Measurements from ENCODE around the gene SDSL. TPM values are rescaled to one million over a fixed set of nuclear protein-coding genes. Genes with fewer than 3 reads are reported as not detected.

SDSL gene
- total and polyA plus RNA-seq, 9 donors, result 0.53 to 3.3 (median 1.3) TPM

DNA sequence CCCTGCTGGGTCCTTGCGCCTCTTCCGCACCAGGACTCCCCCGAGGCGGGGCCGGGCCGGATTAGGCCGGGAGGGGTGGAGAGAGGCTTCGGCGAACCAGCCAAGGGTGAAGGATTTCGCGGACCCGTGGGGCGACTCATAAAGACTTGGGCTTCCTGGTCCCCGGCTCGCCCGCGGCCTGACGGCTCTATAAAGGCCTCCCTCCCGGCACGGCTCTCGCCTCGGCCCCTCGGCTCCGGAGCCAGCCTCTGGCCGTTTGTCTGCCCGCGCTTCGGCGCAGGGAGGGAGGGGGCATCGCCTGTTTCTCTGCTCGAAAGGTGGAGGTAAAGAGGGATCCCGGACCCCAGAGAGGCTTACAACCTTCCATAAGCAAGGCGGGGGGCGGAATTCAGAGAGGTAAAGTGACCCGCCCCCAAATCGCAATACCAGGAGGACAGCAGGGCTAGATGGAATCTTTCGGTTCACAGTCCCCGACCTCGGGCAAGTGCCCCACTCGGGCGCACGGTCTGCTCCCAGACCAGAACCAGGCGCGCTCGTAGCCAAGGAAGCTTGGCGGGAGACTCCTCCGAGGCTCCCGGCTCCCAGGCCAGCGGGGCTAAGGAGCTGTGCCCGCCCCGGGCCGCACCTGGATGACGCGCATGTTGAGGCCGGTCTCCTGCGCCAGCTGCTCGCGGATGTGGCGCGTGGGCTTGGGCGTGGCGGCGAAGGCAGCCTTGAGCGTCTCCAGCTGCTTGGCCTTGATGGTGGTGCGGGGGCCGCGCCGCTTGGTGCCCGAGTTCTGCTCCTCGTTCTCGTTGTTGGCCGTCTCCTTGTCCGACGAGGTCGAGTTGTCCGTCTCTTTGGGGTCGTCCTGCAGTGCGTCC lies 45.6 kb downstream of the SDSL start:
- under 1% methylated on average over 70 of the region's 78 CpGs for WGBS (ENCODE audit: insufficient coverage)
- Histone ChIP-seq H3K27ac (ENCODE audit: low read length) (no peak overlapping the region), H3K4me3 (ENCODE audit: low read length) (no peak overlapping the region), H3K4me1 (ENCODE audit: control insufficient read depth, insufficient read depth, low read length) (peaks cover 15% of the 10 kb centered on the region), H3K36me3 (ENCODE audit: control insufficient read depth, insufficient read depth, low read length) (no peaks in the 10 kb centered on the region), H3K9me3 (replicated peaks; ENCODE audit: control insufficient read depth, low read depth, low read length) (no peaks in the 10 kb centered on the region), H3K27me3 (ENCODE audit: control insufficient read depth, insufficient read depth, low read length) (peaks cover 100% of the 10 kb centered on the region)
- DNase-seq, result no peak

- Histone ChIP-seq H3K27ac (ENCODE audit: low read length) (no peak overlapping the region), H3K4me3 (ENCODE audit: low read length) (no peak overlapping the region), H3K9me3 (replicated peaks; ENCODE audit: control insufficient read depth, low read depth, low read length) (no peaks in the 10 kb centered on the region), H3K27me3 (ENCODE audit: control insufficient read depth, insufficient read depth, low read length) (peaks cover 100% of the 10 kb centered on the region), H3K36me3 (ENCODE audit: control insufficient read depth, insufficient read depth, low read length) (no peaks in the 10 kb centered on the region), H3K4me1 (ENCODE audit: control insufficient read depth, insufficient read depth, low read length) (peaks cover 15% of the 10 kb centered on the region)
- WGBS (ENCODE audit: insufficient coverage), result under 1% methylated on average over 28 of the region's 38 CpGs
- no peak for DNase-seq
These were observed 46.4 kb downstream of the SDSL start for GRCh38 chr12:113468365-113469223.

DNA sequence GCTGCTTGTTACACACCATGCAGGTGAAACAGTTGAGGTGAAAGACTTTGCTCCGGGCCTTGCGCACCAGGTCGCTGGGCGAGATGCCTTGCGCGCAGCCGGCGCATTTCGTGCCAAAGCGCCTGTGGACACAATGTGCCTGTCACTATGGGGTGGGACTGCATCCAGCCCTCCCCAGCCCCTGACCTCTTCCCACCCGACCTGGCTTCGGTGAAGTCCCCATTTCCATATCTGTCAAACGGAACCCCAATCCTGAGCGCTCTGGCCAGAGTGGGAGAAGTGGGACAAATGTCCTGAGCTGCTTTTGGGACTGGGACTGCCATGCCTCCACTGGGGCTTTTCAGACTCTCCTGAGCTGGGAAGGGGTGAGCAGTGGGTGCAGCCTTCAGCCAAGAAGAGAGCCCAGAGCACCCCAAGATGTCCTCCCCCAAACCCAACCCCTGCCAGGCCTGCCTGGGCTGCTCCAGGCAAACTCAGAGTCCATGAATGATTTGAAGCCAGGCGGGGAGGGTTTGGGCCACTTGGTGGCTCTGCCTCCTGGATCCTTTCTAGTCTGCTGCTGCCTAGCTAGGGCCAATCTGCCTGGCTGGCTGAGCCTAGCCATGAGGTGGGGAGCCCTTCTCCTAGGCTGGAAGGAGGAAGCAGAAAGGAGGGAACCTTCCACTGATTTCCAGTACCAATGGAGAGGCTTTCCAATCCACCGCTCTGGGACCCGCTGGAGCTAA lies 47.2 kb downstream of the SDSL start:
- peaks cover 11% of the 10 kb centered on the region for H3K4me1 ChIP-seq (ENCODE audit: control insufficient read depth, insufficient read depth, low read length)
- no peak overlapping the region for H3K4me3 ChIP-seq (ENCODE audit: low read length)
- peaks cover 100% of the 10 kb centered on the region for H3K27me3 ChIP-seq (ENCODE audit: control insufficient read depth, insufficient read depth, low read length)
- H3K9me3 ChIP-seq (replicated peaks; ENCODE audit: control insufficient read depth, low read depth, low read length), result no peaks in the 10 kb centered on the region
- WGBS (ENCODE audit: insufficient coverage), result 7% methylated on average over 13 of the region's 17 CpGs
- no peak overlapping the region for H3K27ac ChIP-seq (ENCODE audit: low read length)
- no peaks in the 10 kb centered on the region for H3K36me3 ChIP-seq (ENCODE audit: control insufficient read depth, insufficient read depth, low read length)
- no peak for DNase-seq

- no peaks in the 10 kb centered on the region for H3K9me3 ChIP-seq (replicated peaks; ENCODE audit: control insufficient read depth, low read depth, low read length)
- H3K4me1 ChIP-seq (ENCODE audit: control insufficient read depth, insufficient read depth, low read length), result peaks cover 6% of the 10 kb centered on the region
- WGBS (ENCODE audit: insufficient coverage), result 11% methylated on average over 9 of the region's 19 CpGs
- no peak overlapping the region for H3K27ac ChIP-seq (ENCODE audit: low read length)
- DNase-seq, result no peak
- no peaks in the 10 kb centered on the region for H3K36me3 ChIP-seq (ENCODE audit: control insufficient read depth, insufficient read depth, low read length)
- peaks cover 100% of the 10 kb centered on the region for H3K27me3 ChIP-seq (ENCODE audit: control insufficient read depth, insufficient read depth, low read length)
- no peak overlapping the region for H3K4me3 ChIP-seq (ENCODE audit: low read length)
These were observed 48.0 kb downstream of the SDSL start for GRCh38 chr12:113469949-113470743.

DNA sequence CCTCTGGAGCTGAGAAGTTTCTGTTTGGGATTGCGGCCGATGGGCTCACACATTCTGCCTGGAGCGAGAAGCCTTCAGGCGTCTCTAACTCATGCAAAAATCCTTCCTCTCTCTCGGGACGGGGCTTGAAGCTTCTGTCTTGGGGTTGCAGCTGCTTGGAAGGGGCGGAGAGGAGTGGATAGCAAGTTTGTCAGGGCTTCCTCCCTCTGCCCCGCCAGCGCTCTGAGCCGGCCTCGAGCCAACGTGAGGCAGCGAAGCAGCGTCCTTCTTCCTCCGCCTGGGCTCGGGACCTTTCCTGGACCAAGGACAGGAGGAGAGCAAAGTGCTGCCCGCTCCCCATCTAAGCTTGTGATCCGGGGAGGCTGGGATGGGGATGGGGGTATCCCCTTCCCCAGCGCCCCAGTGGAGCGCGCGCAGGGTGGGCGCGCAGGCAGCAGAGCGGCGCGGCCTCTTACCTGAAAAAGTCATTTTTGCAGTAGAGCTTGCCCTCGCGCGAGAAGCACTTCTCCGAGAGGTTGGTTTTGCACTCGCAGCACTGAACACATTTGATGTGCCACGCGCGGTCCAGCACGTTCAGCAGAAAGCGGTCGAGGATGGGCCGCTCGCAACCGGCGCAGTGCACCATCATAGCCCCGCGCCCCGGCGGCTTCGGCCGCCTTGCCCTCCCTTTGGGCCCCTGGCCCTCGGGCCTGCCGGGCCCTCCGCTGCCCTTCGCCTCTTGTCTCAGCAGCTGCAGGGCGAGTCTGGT lies 48.9 kb downstream of the SDSL start:
- peaks cover 100% of the 10 kb centered on the region for H3K27me3 ChIP-seq (ENCODE audit: control insufficient read depth, insufficient read depth, low read length)
- WGBS (ENCODE audit: insufficient coverage), result 0% methylated on average over 42 of the region's 53 CpGs
- no peak overlapping the region for H3K4me3 ChIP-seq (ENCODE audit: low read length)
- DNase-seq, result no peak
- peaks cover 6% of the 10 kb centered on the region for H3K4me1 ChIP-seq (ENCODE audit: control insufficient read depth, insufficient read depth, low read length)
- no peaks in the 10 kb centered on the region for H3K9me3 ChIP-seq (replicated peaks; ENCODE audit: control insufficient read depth, low read depth, low read length)
- H3K27ac ChIP-seq (ENCODE audit: low read length), result no peak overlapping the region
- no peaks in the 10 kb centered on the region for H3K36me3 ChIP-seq (ENCODE audit: control insufficient read depth, insufficient read depth, low read length)

DNA sequence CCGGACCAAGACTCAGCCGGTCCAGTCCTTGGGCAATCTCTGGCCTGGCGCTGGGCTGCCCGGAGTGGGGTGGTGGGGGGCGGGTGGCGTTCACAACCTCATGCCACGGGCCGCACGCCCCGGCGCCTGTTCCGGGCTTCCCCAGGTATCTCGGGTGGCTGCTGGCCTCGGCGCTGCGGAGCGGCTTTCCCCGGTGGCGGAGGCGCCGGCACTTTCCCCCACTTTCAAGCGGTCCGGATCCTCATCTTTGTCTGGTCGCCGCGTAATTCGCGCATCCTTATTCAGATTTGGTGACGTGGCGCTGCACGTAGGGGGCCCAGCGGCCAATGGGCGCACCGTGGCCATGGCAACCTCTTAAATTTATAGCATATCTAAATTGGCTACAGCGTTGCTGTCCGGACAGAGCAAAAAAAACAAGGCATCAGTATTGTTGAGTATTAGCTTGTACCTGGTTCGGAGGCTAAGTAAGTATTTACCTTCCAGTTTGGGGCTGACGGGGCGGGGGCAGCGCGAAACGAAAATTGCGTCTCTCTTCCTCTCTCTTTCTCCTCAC lies 49.5 kb downstream of the SDSL start, which contains the start of gene LHX5:
TSS of gene LHX5 (minus strand) at position 253 of the 553 bp plus-strand sequence. CDS start 373 bp downstream, outside the sequence.
- Histone ChIP-seq H3K27me3 (ENCODE audit: control insufficient read depth, insufficient read depth, low read length) (peaks cover 100% of the 10 kb centered on the region), H3K27ac (ENCODE audit: low read length) (no peak within 1 kb of the TSS), H3K4me3 (ENCODE audit: low read length) (no peak within 1 kb of the TSS), H3K4me1 (ENCODE audit: control insufficient read depth, insufficient read depth, low read length) (peaks cover 6% of the 10 kb centered on the region), H3K36me3 (ENCODE audit: control insufficient read depth, insufficient read depth, low read length) (no peaks in the 10 kb centered on the region), H3K9me3 (replicated peaks; ENCODE audit: control insufficient read depth, low read depth, low read length) (no peaks in the 10 kb centered on the region)
- 1% methylated on average over 33 of the region's 43 CpGs for WGBS (ENCODE audit: insufficient coverage)
- DNase-seq, result no peak

DNA sequence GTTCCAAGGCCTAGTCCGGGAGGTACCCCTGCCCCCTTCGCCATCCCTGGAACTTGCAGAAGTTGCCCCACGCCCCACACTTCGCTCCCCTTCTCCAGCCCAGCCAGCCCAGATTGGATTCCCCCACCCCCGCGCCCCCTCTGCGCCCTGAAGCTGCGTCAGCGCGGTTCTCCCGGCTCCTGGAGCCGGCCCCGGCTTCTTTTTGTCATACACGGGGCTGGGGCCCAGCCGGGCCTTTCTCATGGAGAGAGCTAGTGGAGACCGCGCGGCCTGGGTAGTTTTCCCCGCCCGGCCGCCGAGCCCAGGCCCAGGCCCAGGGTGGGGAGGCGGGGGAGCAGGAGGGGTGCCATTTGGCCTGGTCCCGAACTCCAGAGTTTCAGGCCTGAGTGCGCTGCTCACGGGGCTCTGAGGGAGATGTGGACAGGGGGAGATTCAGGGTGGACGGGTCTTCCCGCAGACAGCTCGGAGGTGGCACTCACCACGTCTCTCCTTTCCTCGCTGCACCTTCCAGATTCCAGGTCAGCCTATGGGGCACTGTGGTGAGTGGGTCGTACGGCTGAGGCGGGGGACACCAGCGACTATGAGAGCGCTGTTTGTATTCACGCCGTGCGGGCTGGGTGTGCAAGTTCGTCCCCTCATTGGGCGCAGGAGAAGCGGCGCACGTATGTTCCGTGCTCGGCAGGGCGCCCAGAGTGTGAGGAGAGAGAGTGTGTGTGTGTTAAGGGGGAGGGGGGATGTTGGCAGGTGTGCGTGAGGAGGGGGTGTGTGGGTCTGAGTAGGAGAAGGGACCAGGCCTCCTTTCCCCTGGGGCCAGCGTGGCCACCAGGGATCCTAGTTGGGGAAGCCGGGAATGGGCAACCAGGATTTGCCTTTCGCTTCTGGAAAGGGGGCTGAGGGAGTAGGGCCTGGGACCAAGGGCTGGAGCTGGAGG lies 50.3 kb downstream of the SDSL start:
- Histone ChIP-seq H3K4me3 (ENCODE audit: low read length) (no peak overlapping the region), H3K27ac (ENCODE audit: low read length) (no peak overlapping the region), H3K36me3 (ENCODE audit: control insufficient read depth, insufficient read depth, low read length) (no peaks in the 10 kb centered on the region), H3K4me1 (ENCODE audit: control insufficient read depth, insufficient read depth, low read length) (peaks cover 2% of the 10 kb centered on the region), H3K9me3 (replicated peaks; ENCODE audit: control insufficient read depth, low read depth, low read length) (no peaks in the 10 kb centered on the region), H3K27me3 (ENCODE audit: control insufficient read depth, insufficient read depth, low read length) (peaks cover 97% of the 10 kb centered on the region)
- DNase-seq, result no peak
- WGBS (ENCODE audit: insufficient coverage), result 2% methylated on average over 44 of the region's 51 CpGs

DNA sequence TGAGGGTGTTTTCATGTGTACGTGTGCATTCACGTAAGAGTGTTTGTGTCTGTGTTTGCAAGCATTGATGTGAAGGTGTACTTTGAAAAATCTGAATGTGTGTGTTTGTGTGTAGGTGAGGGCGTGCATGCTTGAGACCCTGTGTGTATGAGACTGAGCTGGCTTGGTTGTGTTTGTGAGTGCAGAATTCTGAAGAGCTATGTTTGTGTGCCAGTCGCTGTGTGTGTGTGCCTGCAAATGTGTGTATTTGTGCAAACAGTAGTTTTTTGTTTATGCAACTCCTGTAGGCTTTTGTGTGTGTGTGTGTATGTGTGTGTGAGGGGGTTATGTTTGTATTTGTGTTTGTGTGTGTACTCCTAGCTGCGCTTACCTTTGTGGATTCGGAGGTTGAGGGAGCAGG lies 51.2 kb downstream of the SDSL start:
- Histone ChIP-seq H3K4me3 (ENCODE audit: low read length) (no peak overlapping the region), H3K36me3 (ENCODE audit: control insufficient read depth, insufficient read depth, low read length) (no peaks in the 10 kb centered on the region), H3K4me1 (ENCODE audit: control insufficient read depth, insufficient read depth, low read length) (no peaks in the 10 kb centered on the region), H3K27ac (ENCODE audit: low read length) (no peak overlapping the region), H3K27me3 (ENCODE audit: control insufficient read depth, insufficient read depth, low read length) (peaks cover 97% of the 10 kb centered on the region), H3K9me3 (replicated peaks; ENCODE audit: control insufficient read depth, low read depth, low read length) (no peaks in the 10 kb centered on the region)
- 4% methylated on average over 3 of the region's 6 CpGs for WGBS (ENCODE audit: insufficient coverage)
- no peak for DNase-seq

Measured in muscle of leg (tissue), 11 donors.